ENCODE results near the gene CCNE1. TPM values are rescaled to one million over a fixed set of nuclear protein-coding genes. Genes with fewer than 3 reads are reported as not detected.

The CCNE1 gene
- total RNA-seq, 4 donors from 2014 or later = 1.8 to 5.9 (median 2.2) TPM

DNA sequence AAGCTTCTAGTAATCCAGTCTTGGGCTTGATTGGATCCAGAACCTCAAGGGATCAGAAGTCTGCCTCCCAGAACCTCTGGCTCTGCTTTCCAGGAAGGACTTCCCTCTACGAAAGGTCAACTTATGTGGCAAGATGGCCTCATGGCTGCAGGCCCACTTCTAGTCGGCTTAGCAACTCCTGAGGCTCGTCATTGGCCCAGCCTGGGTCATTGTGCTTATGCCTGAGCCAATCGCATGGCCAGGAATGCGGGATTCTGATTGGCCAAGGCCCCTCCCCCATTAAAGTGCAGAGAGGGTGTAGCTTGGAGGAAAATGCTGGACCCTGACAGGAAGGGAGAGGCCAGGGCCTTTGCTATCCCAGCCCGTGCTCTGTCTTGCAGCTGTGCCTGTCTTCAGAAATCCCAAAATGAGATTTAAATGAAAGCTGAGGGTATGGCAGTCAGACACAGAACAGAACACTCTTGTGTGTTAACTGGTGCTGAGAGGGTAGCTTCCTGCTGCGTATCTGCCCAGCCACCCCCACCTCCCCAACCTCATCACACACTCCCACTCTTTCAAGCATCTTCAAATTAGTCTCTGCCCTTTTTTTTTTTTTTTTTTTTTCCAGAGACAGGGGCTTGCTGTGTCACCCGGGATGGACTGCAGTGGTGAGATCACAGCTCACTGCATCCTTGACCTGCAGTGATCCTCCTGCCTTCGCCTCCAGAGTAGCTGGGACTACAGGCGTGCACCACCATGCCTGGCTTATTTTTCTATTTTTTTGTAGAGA lies 5.5 kb upstream of the CCNE1 start:
- no peak for TF ChIP-seq POLR2A (IDR thresholded peaks at IDR 0.05)
- TF ChIP-seq, protein P1, sequence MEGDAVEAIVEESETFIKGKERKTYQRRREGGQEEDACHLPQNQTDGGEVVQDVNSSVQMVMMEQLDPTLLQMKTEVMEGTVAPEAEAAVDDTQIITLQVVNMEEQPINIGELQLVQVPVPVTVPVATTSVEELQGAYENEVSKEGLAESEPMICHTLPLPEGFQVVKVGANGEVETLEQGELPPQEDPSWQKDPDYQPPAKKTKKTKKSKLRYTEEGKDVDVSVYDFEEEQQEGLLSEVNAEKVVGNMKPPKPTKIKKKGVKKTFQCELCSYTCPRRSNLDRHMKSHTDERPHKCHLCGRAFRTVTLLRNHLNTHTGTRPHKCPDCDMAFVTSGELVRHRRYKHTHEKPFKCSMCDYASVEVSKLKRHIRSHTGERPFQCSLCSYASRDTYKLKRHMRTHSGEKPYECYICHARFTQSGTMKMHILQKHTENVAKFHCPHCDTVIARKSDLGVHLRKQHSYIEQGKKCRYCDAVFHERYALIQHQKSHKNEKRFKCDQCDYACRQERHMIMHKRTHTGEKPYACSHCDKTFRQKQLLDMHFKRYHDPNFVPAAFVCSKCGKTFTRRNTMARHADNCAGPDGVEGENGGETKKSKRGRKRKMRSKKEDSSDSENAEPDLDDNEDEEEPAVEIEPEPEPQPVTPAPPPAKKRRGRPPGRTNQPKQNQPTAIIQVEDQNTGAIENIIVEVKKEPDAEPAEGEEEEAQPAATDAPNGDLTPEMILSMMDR (IDR thresholded peaks at IDR 0.05) = no peak
- DNase-seq = no peak

DNA sequence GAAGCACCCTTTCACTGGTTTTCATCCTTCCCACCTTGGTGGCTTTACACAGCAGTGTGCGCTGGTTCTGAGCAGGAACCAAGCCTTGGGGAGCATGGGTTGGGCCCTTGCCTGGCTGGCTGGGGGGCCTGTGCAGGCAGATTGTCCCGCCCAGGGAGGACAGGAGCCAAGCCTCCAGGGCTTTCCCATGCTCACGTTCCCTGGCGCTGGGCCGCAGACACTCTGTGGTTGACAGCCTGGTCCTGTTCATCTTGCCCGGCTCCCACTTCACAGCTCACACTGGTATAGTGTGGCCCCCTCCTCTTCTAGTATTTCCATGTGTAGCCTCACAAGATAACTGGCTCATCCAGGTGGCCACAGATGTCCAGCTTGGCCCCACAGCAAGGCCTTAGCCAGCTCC lies 4.6 kb upstream of the CCNE1 start:
- no peak overlapping the region for H3K27ac ChIP-seq
- TF ChIP-seq, protein P1 (IDR thresholded peaks at IDR 0.05) = no peak
- no peak for TF ChIP-seq POLR2A (IDR thresholded peaks at IDR 0.05)
- H3K27me3 ChIP-seq = no peaks in the 10 kb centered on the region
- DNase-seq = no peak
- no peak overlapping the region for H3K4me3 ChIP-seq
- peaks cover 0 to 5% (median 0%) of the 10 kb centered on the region in 4 donors for H3K4me1 ChIP-seq
- H3K36me3 ChIP-seq = no peaks in the 10 kb centered on the region
- H3K9me3 ChIP-seq = no peaks in the 10 kb centered on the region

More for the DNA sequence above, 5.5 kb upstream of the CCNE1 start:
- H3K4me3 ChIP-seq = no peak overlapping the region
- no peaks in the 10 kb centered on the region for H3K9me3 ChIP-seq
- no peaks in the 10 kb centered on the region for H3K27me3 ChIP-seq
- H3K36me3 ChIP-seq = no peaks in the 10 kb centered on the region
- H3K27ac ChIP-seq = no peak overlapping the region
- peaks cover 0 to 5% (median 0%) of the 10 kb centered on the region in 4 donors for H3K4me1 ChIP-seq

DNA sequence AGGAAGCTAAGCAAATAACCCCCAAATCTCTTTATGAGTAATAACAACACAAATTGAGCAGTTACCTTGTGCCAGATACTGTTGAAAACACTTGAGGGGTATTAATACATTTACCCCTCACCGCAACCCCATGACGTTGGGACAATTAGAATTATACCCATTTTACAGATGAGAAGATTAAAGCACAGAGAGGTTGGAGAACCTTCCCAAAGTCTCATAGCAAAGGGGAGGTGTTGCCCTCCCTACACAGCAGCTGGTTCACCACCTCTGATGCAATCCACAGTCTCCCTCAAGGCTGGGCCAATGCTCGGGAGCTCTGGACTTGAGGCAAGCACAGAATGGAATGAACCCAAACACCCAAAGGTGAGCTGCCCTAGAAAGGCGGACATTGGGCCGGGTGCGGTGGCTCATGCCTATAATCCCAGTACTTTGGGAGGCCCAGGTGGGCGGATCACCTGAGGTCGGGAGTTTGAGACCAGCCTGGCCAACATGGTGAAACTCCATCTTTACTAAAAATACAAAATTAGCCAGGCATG lies 3.9 kb upstream of the CCNE1 start:
- TF ChIP-seq, protein P1 (IDR thresholded peaks at IDR 0.05) = no peak
- no peak for TF ChIP-seq POLR2A (IDR thresholded peaks at IDR 0.05)
- H3K9me3 ChIP-seq = no peaks in the 10 kb centered on the region
- peaks cover 0 to 5% (median 0%) of the 10 kb centered on the region in 4 donors for H3K4me1 ChIP-seq
- no peak overlapping the region for H3K27ac ChIP-seq
- no peaks in the 10 kb centered on the region for H3K27me3 ChIP-seq
- H3K4me3 ChIP-seq = no peak overlapping the region
- H3K36me3 ChIP-seq = no peaks in the 10 kb centered on the region
- no peak for DNase-seq

DNA sequence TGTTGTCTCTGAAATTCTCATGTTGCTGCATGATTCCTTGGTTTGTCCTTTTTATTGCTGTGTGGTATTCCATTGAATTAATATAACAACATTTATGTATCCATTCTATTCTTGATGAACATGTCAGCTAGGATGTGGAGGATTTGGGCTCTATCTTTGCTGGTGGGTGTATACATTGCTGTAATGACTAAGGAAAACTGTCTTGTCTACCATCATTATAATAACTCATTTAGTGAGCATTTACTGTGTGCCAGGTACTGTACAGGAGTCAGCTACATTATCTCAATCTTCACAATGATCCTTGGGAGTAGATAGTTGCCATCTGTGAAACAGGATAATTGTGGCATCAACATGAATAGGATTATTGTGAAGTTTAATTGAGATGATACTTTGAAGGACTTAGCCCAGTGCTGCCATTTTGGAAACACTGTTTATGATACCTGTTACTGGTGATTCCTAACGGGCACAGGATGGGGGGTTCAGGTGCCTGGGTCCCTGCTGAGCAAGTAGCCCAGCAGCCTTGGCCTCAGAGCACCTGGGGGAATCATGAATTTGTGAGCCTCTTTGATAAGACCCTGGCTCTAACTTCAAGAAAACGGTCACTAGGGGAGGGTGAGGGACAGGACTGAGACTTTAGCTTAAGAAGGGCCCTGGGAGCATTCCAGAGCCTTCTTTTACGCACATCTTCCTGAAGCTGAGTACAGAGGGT lies 1.8 kb upstream of the CCNE1 start:
- H3K27me3 ChIP-seq = no peaks in the 10 kb centered on the region
- H3K4me3 ChIP-seq = no peak overlapping the region
- no peak overlapping the region for H3K27ac ChIP-seq
- no peak for DNase-seq
- peaks cover 0 to 5% (median 0%) of the 10 kb centered on the region in 4 donors for H3K4me1 ChIP-seq
- H3K36me3 ChIP-seq = no peaks in the 10 kb centered on the region
- TF ChIP-seq, protein P1 (IDR thresholded peaks at IDR 0.05) = no peak
- no peak for TF ChIP-seq POLR2A (IDR thresholded peaks at IDR 0.05)
- H3K9me3 ChIP-seq = no peaks in the 10 kb centered on the region

DNA sequence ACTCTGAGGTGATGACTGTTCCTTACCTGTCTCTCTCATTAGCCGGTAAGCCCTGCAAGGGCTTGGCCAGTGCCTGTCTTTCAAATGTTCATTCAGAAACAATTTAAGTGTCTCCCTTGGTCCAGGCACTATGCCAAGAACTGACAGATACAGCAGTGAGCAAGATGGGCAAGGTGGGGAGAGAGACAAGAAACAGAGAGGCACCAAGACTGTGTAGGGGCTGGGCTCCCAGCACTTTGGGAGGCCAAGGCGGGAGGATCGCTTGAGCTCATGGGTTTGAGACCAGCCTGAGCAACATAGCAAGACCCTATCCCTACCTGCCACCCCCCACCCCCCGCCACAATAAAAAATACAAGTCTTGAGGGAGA lies 1.3 kb upstream of the CCNE1 start:
- peak overlapping the region in 2 of 4 donors; percentile 77 for H3K27ac ChIP-seq
- no peak overlapping the region for H3K4me3 ChIP-seq
- H3K9me3 ChIP-seq = no peaks in the 10 kb centered on the region
- peaks cover 0 to 5% (median 0%) of the 10 kb centered on the region in 4 donors for H3K4me1 ChIP-seq
- TF ChIP-seq POLR2A (IDR thresholded peaks at IDR 0.05) = no peak
- TF ChIP-seq, protein P1 (IDR thresholded peaks at IDR 0.05) = no peak
- DNase-seq = no peak
- H3K27me3 ChIP-seq = no peaks in the 10 kb centered on the region
- no peaks in the 10 kb centered on the region for H3K36me3 ChIP-seq

Data from Peyer's patch (tissue), 4 donors.